ENCODE results near the gene FTO. TPM values are rescaled to one million over a fixed set of nuclear protein-coding genes. Genes with fewer than 3 reads are reported as not detected.

Gene FTO
- polyA plus RNA-seq, 3 donors from 2014 or later, result 61.3 to 106 (median 65.1) TPM

DNA sequence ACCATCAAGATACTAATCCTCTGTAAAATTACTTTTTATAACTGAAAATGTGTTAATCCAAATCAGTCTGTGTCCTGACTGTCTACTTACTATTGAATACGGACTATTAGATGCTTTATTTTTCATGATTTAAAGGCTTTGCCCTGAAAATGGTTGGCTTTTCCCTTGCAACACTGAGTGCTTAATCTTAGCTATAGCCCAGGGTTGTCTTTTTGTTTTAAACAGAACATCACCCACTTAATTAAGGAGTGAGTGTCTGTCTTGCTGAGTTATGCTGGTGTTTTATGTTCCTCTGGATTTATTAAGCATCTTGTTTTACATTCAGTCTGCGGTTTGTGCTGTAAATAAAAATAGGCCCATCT is 11.0 kb downstream of the FTO start:
- DNase-seq, result no peak
- Mint-ChIP-seq H3K36me3 (peaks cover 0 to 3% (median 0%) of the 10 kb centered on the region in 3 donors), H3K4me1 (peaks cover 0 to 8% of the 10 kb centered on the region in 2 donors), H3K9me3 (no peaks in the 10 kb centered on the region), H3K27me3 (ENCODE audit: low read depth in 3 of 3) (no peaks in the 10 kb centered on the region), H3K27ac (no peak overlapping the region), H3K4me3 (no peak overlapping the region)

DNA sequence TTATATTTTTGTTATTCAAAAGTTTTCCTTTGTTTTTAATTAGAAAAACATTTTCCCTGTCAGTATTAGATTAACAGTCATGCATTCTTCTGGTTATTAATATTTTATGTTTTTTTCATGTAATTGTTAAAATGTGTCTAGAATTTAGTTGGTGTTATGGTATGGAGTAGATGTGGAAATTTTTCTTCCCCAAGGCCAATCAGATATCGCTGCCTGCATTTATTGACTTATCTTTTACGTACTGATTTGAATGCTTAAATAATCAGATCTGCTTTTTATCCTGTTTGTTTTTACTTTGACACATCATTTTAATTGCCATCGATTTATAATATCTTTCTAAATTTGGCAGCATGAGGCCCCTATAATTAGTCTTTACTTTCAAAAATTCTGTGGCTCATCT is 13.6 kb downstream of the FTO start:
- no peak for DNase-seq
- H3K4me1 Mint-ChIP-seq, result peaks cover 0 to 13% of the 10 kb centered on the region in 2 donors
- peaks cover 0 to 2% (median 0%) of the 10 kb centered on the region in 3 donors for H3K27me3 Mint-ChIP-seq (ENCODE audit: low read depth in 3 of 3)
- no peak overlapping the region for H3K27ac Mint-ChIP-seq
- H3K36me3 Mint-ChIP-seq, result peaks cover 3 to 5% (median 4%) of the 10 kb centered on the region in 3 donors
- no peaks in the 10 kb centered on the region for H3K9me3 Mint-ChIP-seq
- no peak overlapping the region for H3K4me3 Mint-ChIP-seq

DNA sequence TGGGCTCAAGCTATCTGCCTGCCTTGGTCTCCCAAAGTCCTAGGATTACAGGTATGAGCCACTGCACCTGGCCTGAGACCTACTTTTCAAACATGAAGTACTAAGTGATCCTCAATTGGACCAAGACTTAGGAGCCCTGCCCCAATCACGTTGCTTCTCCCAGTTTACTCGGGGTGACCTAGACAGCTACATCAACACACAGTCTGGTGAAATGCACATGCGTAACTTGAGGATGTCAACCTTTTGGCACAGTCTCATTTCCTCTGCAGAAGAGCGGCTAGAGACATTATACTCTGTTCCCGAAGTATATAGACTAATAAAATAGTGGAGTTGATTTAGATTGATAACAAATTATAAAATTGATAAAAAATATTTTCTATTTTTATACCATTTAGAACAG is 17.1 kb downstream of the FTO start:
- DNase-seq, result no peak
- Mint-ChIP-seq H3K36me3 (peaks cover 0 to 5% (median 4%) of the 10 kb centered on the region in 3 donors), H3K27ac (no peak overlapping the region), H3K4me3 (no peak overlapping the region), H3K27me3 (ENCODE audit: low read depth in 3 of 3) (peaks cover 0 to 2% (median 0%) of the 10 kb centered on the region in 3 donors), H3K4me1 (peaks cover 5 to 14% of the 10 kb centered on the region in 2 donors), H3K9me3 (no peaks in the 10 kb centered on the region)

DNA sequence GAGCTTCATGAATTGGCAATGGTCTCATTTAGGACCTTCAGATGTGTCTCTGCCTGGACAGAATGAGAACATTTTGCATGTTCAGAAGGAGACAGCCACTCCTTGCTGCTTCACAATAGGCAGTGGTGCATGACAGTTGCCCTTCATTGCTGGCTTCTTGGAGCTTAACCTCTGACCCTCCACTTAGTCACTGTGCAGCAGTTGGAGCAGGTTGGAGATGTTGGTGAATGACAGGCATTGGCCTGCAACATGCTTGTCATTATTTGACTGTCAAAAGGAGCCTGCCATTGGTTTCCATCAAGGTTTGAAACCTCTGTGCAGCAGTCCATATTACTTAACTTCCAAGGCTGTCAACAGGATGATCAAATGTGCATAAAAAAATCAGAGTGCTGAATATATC is 22.7 kb downstream of the FTO start:
- no peak overlapping the region for H3K4me3 Mint-ChIP-seq
- no peak overlapping the region for H3K27ac Mint-ChIP-seq
- peaks cover 0 to 10% (median 5%) of the 10 kb centered on the region in 3 donors for H3K36me3 Mint-ChIP-seq
- H3K27me3 Mint-ChIP-seq (ENCODE audit: low read depth in 3 of 3), result peaks cover 0 to 1% (median 0%) of the 10 kb centered on the region in 3 donors
- no peak for DNase-seq
- H3K4me1 Mint-ChIP-seq, result peaks cover 11 to 24% of the 10 kb centered on the region in 2 donors
- no peaks in the 10 kb centered on the region for H3K9me3 Mint-ChIP-seq

DNA sequence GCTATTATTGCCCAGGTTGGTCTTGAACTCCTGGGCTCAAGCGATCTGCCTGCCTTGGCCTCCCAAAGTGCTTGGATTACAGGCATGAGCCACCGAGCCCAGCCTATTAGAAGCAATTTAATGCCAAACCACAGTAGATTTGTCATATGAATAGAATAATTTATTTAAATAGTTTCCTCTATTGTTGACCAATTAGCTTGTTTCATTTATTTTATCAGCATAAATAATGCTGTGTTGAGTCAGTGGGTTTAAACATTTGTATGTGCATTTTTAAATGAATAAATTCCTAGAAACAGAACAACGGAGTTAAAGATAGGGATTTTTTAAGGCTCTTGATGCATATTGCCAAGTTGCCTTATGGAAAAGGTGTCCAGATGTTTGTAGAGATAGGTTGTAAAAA is 26.7 kb downstream of the FTO start:
- Mint-ChIP-seq H3K4me3 (no peak overlapping the region), H3K36me3 (peaks cover 0 to 5% (median 0%) of the 10 kb centered on the region in 3 donors), H3K27ac (no peak overlapping the region), H3K9me3 (no peaks in the 10 kb centered on the region), H3K27me3 (ENCODE audit: low read depth in 3 of 3) (peaks cover 0 to 1% (median 0%) of the 10 kb centered on the region in 3 donors), H3K4me1 (peaks cover 13 to 22% of the 10 kb centered on the region in 2 donors)
- no peak for DNase-seq

DNA sequence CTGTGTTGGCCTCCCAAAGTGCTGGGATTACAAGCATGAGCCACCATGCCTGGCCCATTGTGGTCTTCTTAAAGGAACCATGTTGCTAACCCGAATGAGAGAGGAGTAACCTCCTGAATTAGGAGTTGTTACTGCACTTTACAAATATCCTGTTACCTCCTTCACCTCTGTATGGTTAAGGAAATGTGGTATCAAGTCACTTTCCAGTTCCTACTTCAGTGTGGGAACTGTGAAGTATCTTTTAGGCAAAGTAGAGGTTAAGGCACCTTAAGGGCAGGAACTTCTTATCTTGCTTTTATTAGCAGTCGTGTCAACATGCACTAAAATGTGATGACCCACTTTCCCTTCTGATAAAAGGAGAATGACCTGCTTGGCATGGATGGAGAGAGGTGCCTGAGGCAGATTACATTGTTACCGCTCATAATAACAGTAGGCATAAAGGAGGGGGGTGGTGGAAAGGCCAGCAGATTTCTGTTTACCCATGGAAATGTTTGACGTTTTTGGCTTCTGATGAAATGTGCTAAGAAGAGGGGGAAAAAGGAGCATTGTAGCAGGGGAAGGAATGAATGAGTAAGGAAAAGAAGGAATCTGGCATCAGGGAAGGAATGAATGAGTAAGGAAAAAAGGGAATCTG is 28.5 kb downstream of the FTO start:
- H3K36me3 Mint-ChIP-seq, result no peaks in the 10 kb centered on the region
- no peak for DNase-seq
- H3K4me3 Mint-ChIP-seq, result no peak overlapping the region
- no peaks in the 10 kb centered on the region for H3K9me3 Mint-ChIP-seq
- peaks cover 9 to 34% of the 10 kb centered on the region in 2 donors for H3K4me1 Mint-ChIP-seq
- peaks cover 0 to 1% (median 0%) of the 10 kb centered on the region in 3 donors for H3K27me3 Mint-ChIP-seq (ENCODE audit: low read depth in 3 of 3)
- no peak overlapping the region for H3K27ac Mint-ChIP-seq

DNA sequence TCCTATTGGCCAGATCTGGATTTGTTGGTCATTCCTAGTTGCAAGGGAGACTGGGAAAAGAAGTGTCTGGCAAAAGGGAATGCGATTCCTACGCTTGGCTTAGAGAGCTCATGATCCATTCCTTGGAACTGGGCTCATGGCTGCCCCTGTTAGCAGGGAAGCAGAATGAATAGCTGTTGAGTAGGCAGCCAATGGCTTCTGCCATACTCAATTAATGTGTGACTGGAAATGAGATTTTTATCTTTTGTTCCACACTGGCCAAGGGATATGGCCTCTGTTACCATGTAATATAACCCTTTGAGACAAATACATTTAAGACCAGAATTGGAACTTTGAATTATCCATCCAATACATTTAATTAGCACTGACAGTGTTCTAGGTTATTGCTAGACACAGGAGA is 31.0 kb downstream of the FTO start:
- Mint-ChIP-seq H3K27me3 (ENCODE audit: low read depth in 3 of 3) (peaks cover 0 to 1% (median 0%) of the 10 kb centered on the region in 3 donors), H3K36me3 (no peaks in the 10 kb centered on the region), H3K4me1 (peaks cover 7 to 33% of the 10 kb centered on the region in 2 donors), H3K9me3 (no peaks in the 10 kb centered on the region), H3K27ac (no peak overlapping the region), H3K4me3 (no peak overlapping the region)
- DNase-seq, result no peak

DNA sequence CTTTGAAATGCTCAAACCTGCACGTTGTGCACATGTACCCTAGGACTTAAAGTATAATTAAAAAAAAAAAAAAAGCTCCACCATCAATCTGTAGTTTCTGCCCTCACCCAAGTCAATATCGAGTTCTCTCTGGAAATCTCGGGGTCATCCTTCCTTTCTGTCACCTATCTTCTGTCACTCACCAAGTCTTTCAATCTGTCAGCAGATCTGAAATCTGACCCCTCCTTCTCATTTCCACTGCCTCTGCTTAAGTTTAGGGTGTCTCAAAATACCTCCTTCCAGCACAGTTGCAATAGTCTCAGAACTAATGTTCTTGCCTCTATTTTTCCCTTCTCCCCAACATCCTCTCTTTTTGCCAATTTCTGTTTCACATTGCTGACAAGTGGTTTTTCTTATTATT is 32.3 kb downstream of the FTO start:
- H3K27ac Mint-ChIP-seq, result no peak overlapping the region

DNA sequence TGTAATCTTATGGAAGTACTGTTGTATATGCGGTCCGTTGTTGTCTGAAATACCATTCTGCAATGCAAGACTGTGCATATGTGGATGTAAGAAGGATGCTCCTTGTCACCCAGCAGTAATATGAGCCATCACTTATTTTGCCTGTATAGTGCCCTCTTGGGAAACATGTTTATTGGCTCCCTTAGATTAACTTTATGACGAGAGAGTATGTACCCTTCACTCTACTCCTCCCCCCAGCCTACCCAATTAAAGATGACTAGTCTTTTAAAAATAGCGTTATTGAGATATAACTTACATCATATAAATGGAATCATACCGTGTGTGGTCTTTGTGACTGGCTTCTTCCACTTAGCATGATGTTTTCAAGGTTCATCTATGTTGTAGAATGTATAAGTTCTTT is 33.6 kb downstream of the FTO start:
- no peaks in the 10 kb centered on the region for H3K27me3 Mint-ChIP-seq (ENCODE audit: low read depth in 3 of 3)
- H3K4me1 Mint-ChIP-seq, result peaks cover 7 to 25% of the 10 kb centered on the region in 2 donors
- no peaks in the 10 kb centered on the region for H3K36me3 Mint-ChIP-seq
- H3K4me3 Mint-ChIP-seq, result no peak overlapping the region
- no peaks in the 10 kb centered on the region for H3K9me3 Mint-ChIP-seq
- H3K27ac Mint-ChIP-seq, result no peak overlapping the region
- DNase-seq, result no peak

More for the DNA sequence above, 32.3 kb downstream of the FTO start:
- DNase-seq, result no peak
- Mint-ChIP-seq H3K36me3 (no peaks in the 10 kb centered on the region), H3K4me3 (no peak overlapping the region), H3K27me3 (ENCODE audit: low read depth in 3 of 3) (no peaks in the 10 kb centered on the region), H3K4me1 (peaks cover 12 to 29% of the 10 kb centered on the region in 2 donors), H3K9me3 (no peaks in the 10 kb centered on the region)

DNA sequence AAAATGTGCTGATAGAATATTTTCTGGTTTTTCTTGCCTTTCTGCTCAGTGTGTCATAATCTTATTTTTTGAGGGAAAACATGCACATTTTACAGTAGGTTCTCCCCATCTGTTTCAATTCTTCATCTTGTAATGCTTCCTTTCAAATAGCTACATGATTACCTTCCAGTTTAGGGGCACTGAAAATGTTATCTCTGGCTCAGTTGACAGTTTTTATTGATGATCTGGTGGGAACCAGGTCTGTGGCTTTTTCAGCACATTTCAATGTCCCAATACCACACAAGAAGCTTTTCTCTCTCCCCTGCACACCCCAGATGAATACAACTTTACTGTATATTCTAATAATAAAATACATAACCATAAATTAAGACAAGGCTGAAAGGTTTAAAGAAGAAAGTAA is 36.5 kb downstream of the FTO start:
- H3K27me3 Mint-ChIP-seq (ENCODE audit: low read depth in 3 of 3), result no peaks in the 10 kb centered on the region
- no peak overlapping the region for H3K4me3 Mint-ChIP-seq
- H3K27ac Mint-ChIP-seq, result no peak overlapping the region
- no peak for DNase-seq
- H3K9me3 Mint-ChIP-seq, result no peaks in the 10 kb centered on the region
- H3K36me3 Mint-ChIP-seq, result no peaks in the 10 kb centered on the region
- H3K4me1 Mint-ChIP-seq, result peaks cover 22 to 41% of the 10 kb centered on the region in 2 donors

DNA sequence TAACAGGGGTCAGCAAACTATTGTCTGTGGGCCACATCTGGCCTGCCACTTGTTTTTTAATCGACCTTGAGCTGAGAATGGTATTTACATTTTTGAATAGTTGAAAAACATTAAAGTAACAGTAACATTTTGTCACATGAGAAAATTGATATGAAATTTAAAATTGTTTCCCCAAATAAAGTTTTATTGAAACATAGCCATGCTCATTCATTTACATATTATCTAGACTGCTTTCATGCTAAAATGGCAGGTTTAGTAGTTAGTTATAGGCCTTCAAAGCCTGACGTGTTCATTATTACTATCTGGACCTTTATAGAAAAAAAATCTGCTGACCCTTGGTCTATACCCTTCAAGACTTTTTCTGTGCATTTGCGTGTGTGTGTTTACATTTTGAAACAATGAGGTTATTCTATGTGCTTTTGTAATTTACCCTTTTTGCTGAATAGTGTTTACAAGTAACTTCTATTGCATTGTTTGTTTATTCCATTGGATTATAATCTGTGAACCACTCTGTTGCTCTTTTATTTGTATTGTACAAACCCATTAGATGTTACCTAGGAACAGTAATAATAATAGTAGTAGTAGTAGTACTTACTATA is 37.1 kb downstream of the FTO start:
- no peak overlapping the region for H3K27ac Mint-ChIP-seq
- no peaks in the 10 kb centered on the region for H3K9me3 Mint-ChIP-seq
- no peak overlapping the region for H3K4me3 Mint-ChIP-seq
- no peaks in the 10 kb centered on the region for H3K27me3 Mint-ChIP-seq (ENCODE audit: low read depth in 3 of 3)
- DNase-seq, result no peak
- H3K4me1 Mint-ChIP-seq, result peaks cover 22 to 38% of the 10 kb centered on the region in 2 donors
- no peaks in the 10 kb centered on the region for H3K36me3 Mint-ChIP-seq

DNA sequence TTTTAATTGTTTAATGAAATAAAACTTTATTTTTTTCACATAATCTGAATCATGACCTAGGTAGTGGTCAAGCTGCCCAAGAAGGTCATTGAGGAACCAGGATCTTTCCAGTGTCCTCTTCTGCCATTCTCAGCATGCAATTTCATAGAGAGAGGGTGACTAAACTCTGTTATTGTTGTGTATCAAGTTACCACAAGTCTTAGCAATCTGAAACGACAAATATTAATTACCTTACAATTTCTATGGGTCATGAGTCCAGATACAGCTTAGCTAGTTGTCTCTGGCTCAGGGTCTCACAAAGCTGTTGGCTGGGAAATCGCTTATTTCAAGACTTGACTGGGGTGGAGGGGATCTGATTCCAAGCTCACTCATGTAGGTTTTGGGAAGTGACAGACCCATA is 37.6 kb downstream of the FTO start:
- Mint-ChIP-seq H3K9me3 (no peaks in the 10 kb centered on the region), H3K27me3 (ENCODE audit: low read depth in 3 of 3) (no peaks in the 10 kb centered on the region), H3K4me3 (no peak overlapping the region), H3K27ac (no peak overlapping the region), H3K36me3 (no peaks in the 10 kb centered on the region), H3K4me1 (peaks cover 22 to 34% of the 10 kb centered on the region in 2 donors)
- no peak for DNase-seq

DNA sequence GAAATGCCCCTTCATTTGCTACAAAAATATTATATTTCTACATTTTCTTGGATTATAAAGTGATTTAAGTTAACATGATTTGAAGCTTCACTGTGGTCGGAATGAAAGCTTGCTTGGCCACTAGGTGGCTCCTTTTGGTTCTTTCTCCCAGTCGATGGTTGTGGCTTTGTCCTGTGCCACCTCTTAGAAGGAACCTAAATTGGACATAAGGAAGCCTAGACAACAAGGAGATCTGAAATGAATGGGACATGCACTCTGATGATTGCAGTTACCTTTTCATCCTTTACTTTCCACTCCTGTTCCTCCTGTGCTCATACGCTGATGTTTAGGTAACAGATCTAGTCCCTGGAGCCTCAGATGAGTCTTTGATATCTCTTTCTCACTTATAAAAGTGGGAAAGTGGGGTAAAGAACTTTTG is 39.2 kb downstream of the FTO start:
- Mint-ChIP-seq H3K27me3 (ENCODE audit: low read depth in 3 of 3) (no peaks in the 10 kb centered on the region), H3K36me3 (no peaks in the 10 kb centered on the region), H3K9me3 (peaks cover 0 to 2% (median 0%) of the 10 kb centered on the region in 6 donors), H3K4me1 (peaks cover 24 to 33% of the 10 kb centered on the region in 2 donors), H3K27ac (no peak overlapping the region), H3K4me3 (no peak overlapping the region)
- peak in 1 of 3 donors; percentile 1 for DNase-seq

DNA sequence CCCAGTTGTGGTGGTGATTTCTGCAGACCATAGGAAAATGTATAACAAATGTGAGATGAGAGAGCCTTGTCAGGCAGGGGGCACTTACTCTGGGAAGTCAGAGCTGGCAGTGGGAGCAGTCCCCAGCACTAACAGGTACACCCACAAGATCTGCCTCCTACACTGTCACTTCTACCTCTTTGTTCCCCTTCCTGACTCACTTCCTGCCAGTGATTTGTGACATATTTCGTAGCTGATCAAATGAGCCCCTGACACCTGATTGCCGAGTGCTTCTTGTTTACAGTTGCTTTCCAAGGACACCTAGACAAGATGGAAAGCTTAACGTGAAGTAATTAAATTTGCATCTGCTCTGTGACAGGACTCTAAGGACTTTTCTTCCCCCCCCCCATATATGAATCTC is 40.5 kb downstream of the FTO start:
- Mint-ChIP-seq H3K4me1 (peaks cover 24 to 32% of the 10 kb centered on the region in 2 donors), H3K9me3 (peaks cover 0 to 2% (median 0%) of the 10 kb centered on the region in 6 donors), H3K27ac (peak overlapping the region in 3 of 6 donors; percentile 3 to 51 (median 26)), H3K36me3 (no peaks in the 10 kb centered on the region), H3K27me3 (ENCODE audit: low read depth in 3 of 3) (no peaks in the 10 kb centered on the region), H3K4me3 (peak overlapping the region in 4 of 5 donors; percentile 15 to 30 (median 20))
- DNase-seq, result no peak

All from immature natural killer cell (primary cell).